ENCODE results near the gene MANEA. TPM values are rescaled to one million over a fixed set of nuclear protein-coding genes. Genes with fewer than 3 reads are reported as not detected.

MANEA gene
- total and polyA plus RNA-seq, 2 of the 4 experiments (the other 2 are of a cell fraction), result 3.9 to 9.0 TPM

GRCh38 chr6:95576998-95577303 lies 384 bp upstream of the MANEA start:
- Histone ChIP-seq H2BK5ac (ENCODE audit: low read depth, low read length, poor library complexity, severe bottlenecking) (peak overlapping the region; percentile 52), H2AK9ac (replicated peaks; ENCODE audit: low read depth, low read length, poor library complexity) (no peak overlapping the region), H3K23ac (ENCODE audit: low read depth, low read length) (peak overlapping the region; percentile 46; the same call in 1 of the 2 replicates), H3K27me3 (ENCODE audit: control insufficient read depth, insufficient read depth, low read length) (no peaks in the 10 kb centered on the region), H3K9me1 (ENCODE audit: insufficient read depth, low read length) (0 out of 2 replicates have a peak, but pooled peaks cover 2% of the 10 kb centered on the region), H4K20me1 (ENCODE audit: insufficient read depth, low read length) (no peaks in the 10 kb centered on the region), H4K8ac (ENCODE audit: low read depth in 2 of 2, low read length in 2 of 2) (peak overlapping the region; percentile 43 to 99), H3K36me3 (ENCODE audit: control insufficient read depth, insufficient read depth, low read length) (no peaks in the 10 kb centered on the region), H2AFZ (replicated peaks; ENCODE audit: low read length, poor library complexity) (peak overlapping the region; percentile 78), H2BK20ac (ENCODE audit: low read depth, low read length) (no peak overlapping the region), H3K4ac (ENCODE audit: low read depth, low read length) (peak overlapping the region; percentile 65), H3K14ac (replicated peaks; ENCODE audit: low read depth, low read length) (peak overlapping the region; percentile 87), H2AK5ac (ENCODE audit: low read depth, low read length) (no peak overlapping the region), H3K56ac (ENCODE audit: extremely low read depth, insufficient read depth, low read length) (peak overlapping the region; percentile 86; the same call in 1 of the 2 replicates), H3K9ac (ENCODE audit: low read depth, low read length) (peak overlapping the region; percentile 93), H4K5ac (ENCODE audit: low read depth, low read length) (peak overlapping the region; percentile 75; the same call in 1 of the 2 replicates), H2BK120ac (ENCODE audit: low read depth, low read length) (0 out of 2 replicates have a peak overlapping the region, but pooled peaks have one; percentile 4), H3K4me1 (ENCODE audit: control insufficient read depth, insufficient read depth, low read length) (no peaks in the 10 kb centered on the region), H3K4me3 (ENCODE audit: insufficient read depth, low read depth, low read length) (peak overlapping the region; percentile 99), H3K18ac (ENCODE audit: low read depth, low read length) (peak overlapping the region; percentile 92), H3K27ac (ENCODE audit: insufficient read depth, low read length) (peak overlapping the region; percentile 74), H3K79me1 (ENCODE audit: low read depth in 1 of 2, low read length in 2 of 2) (peaks cover 5 to 16% of the 10 kb centered on the region in 2 experiments), H3K4me2 (ENCODE audit: low read depth, low read length) (peak overlapping the region; percentile 77), H4K91ac (ENCODE audit: insufficient read depth, low read depth, low read length) (peak overlapping the region; percentile 12; the same call in 1 of the 2 replicates), H2BK15ac (ENCODE audit: low read depth, low read length) (no peak overlapping the region), H3K9me3 (ENCODE audit: control insufficient read depth, insufficient read depth, low read length) (no peaks in the 10 kb centered on the region)
- no CpG with 5 or more reads among the region's 3 CpGs for WGBS, 2 experiments (ENCODE audit: extremely low coverage in 2 of 2, insufficient read length in 1 of 2)
- no TSS peak for BruUV-seq (replicated peaks)
- ChIA-PET POLR2A (ENCODE audit: unreplicated experiment) (no interaction called here), CTCF (no interaction called here)
- DNase-seq (peak; percentile 6), ATAC-seq (ENCODE audit: low read depth) (no peak)
- in situ Hi-C loops (cut with MboI; ENCODE audit: low sequenced_read_pairs) (no loop called here), intact Hi-C loops (cut with micrococcal nuclease) (loop anchor here (2.0 to 5.0 kb wide), 2 partner anchors 24 to 945 kb away; partner anchors contain the start of gene UFL1), dilution Hi-C loops (cut with HindIII; ENCODE audit: low sequenced_read_pairs, unreplicated experiment) (no loop called here)
- TF ChIP-seq USF2 (IDR thresholded peaks at IDR 0.05; ENCODE audit: low read depth, low read length) (no peak), MXI1 (IDR thresholded peaks at IDR 0.05; ENCODE audit: borderline replicate concordance, low read depth, low read length) (no peak), POLR2A (IDR thresholded peaks at IDR 0.05; ENCODE audit: low read depth, low read length) (no peak), NFE2L2 (IDR thresholded peaks at IDR 0.05; ENCODE audit: low read depth, low read length) (no peak), CHD1 (IDR thresholded peaks at IDR 0.05; ENCODE audit: low read depth, low read length) (no peak), CEBPB (IDR thresholded peaks at IDR 0.05; ENCODE audit: low read depth, low read length) (no peak), MAZ (IDR thresholded peaks at IDR 0.05; ENCODE audit: borderline replicate concordance, low read depth, low read length) (no peak), CTCF (conservative IDR thresholded peaks at IDR 0.05; ENCODE audit: low read depth, low read length) (no peak), BHLHE40 (IDR thresholded peaks at IDR 0.05; ENCODE audit: low read depth, low read length) (no peak), RAD21 (IDR thresholded peaks at IDR 0.05; ENCODE audit: low read length) (no peak)

Measured in IMR-90 (cell line).